ENCODE results near the gene SH2D5. TPM values are rescaled to one million over a fixed set of nuclear protein-coding genes. Genes with fewer than 3 reads are reported as not detected.

The SH2D5 gene
- total RNA-seq, 2 experiments from 2014 or later: 0.68 TPM; not detected in 1

GRCh38 chr1:20672265-20672632, 60.3 kb downstream of the SH2D5 start:
- peaks cover 6% of the 10 kb centered on the region for H3K4me1 ChIP-seq (ENCODE audit: insufficient read depth, low read length, poor library complexity, severe bottlenecking)

GRCh38 chr1:20670936-20671335, 61.6 kb downstream of the SH2D5 start:
- Histone ChIP-seq H3K27ac (ENCODE audit: low read depth, low read length, poor library complexity, severe bottlenecking) (no peak overlapping the region), H3K36me3 (ENCODE audit: insufficient read depth, low read length) (no peaks in the 10 kb centered on the region), H4K20me1 (ENCODE audit: insufficient read depth, low read length) (no peaks in the 10 kb centered on the region), H3K4me2 (ENCODE audit: low read length) (no peak overlapping the region), H2AFZ (ENCODE audit: low read length) (no peak overlapping the region), H3K9me3 (ENCODE audit: low read length) (no peaks in the 10 kb centered on the region), H3K79me2 (ENCODE audit: insufficient read depth, low read depth, low read length) (no peaks in the 10 kb centered on the region), H3K9me2 (ENCODE audit: insufficient read depth, low read length) (no peaks in the 10 kb centered on the region), H3K4me1 (ENCODE audit: insufficient read depth, low read length, poor library complexity, severe bottlenecking) (peaks cover 17% of the 10 kb centered on the region), H3K4me3 (ENCODE audit: low read depth, low read length, poor library complexity, severe bottlenecking) (no peak overlapping the region)
- intact Hi-C loops (cut with micrococcal nuclease; ENCODE audit: unreplicated experiment): no loop called here
- TF ChIP-seq EZH2phosphoT487 (IDR thresholded peaks at IDR 0.05; ENCODE audit: borderline replicate concordance, low read depth, low read length) (no peak), CTCF (conservative IDR thresholded peaks at IDR 0.05; ENCODE audit: low read length) (no peak)
- no peak for DNase-seq (ENCODE audit: low spot score)
- no TSS peak for BruUV-seq (replicated peaks)
- ChIA-PET POLR2A (no interaction called here), CTCF (ENCODE audit: unreplicated experiment) (no interaction called here)

More at GRCh38 chr1:20672265-20672632, 60.3 kb downstream of the SH2D5 start:
- H3K79me2 ChIP-seq (ENCODE audit: insufficient read depth, low read depth, low read length): no peaks in the 10 kb centered on the region
- BruUV-seq (replicated peaks): no TSS peak
- no peaks in the 10 kb centered on the region for H4K20me1 ChIP-seq (ENCODE audit: insufficient read depth, low read length)
- H3K4me3 ChIP-seq (ENCODE audit: low read depth, low read length, poor library complexity, severe bottlenecking): no peak overlapping the region
- H3K9me3 ChIP-seq (ENCODE audit: low read length): no peaks in the 10 kb centered on the region
- H3K4me2 ChIP-seq (ENCODE audit: low read length): no peak overlapping the region
- intact Hi-C loops (cut with micrococcal nuclease; ENCODE audit: unreplicated experiment): no loop called here
- H3K27ac ChIP-seq (ENCODE audit: low read depth, low read length, poor library complexity, severe bottlenecking): no peak overlapping the region
- H3K36me3 ChIP-seq (ENCODE audit: insufficient read depth, low read length): no peaks in the 10 kb centered on the region
- H2AFZ ChIP-seq (ENCODE audit: low read length): no peak overlapping the region
- TF ChIP-seq CTCF (conservative IDR thresholded peaks at IDR 0.05; ENCODE audit: low read length) (no peak), EZH2phosphoT487 (IDR thresholded peaks at IDR 0.05; ENCODE audit: borderline replicate concordance, low read depth, low read length) (no peak)
- CTCF ChIA-PET (ENCODE audit: unreplicated experiment): no interaction called here
- POLR2A ChIA-PET: interaction anchor here (0.7 kb wide), 1 partner anchor 150 kb away, joined by 3 read pairs; no protein-coding TSS in a partner anchor
- no peak for DNase-seq (ENCODE audit: low spot score)
- no peaks in the 10 kb centered on the region for H3K9me2 ChIP-seq (ENCODE audit: insufficient read depth, low read length)

Other genes starting within 250 kb of the SH2D5 start
- gene CAMK2N1, start 246.5 kb downstream of the SH2D5 start, total RNA-seq (2014; rRNA removed; shearing (Covaris generic)): not detected in 2 replicates
- not detected in 2 replicates for gene CAMK2N1, start 246.5 kb downstream of the SH2D5 start, total RNA-seq (2022)
- 15.5 and 16.3 TPM in 2 replicates for gene MUL1, start 224.6 kb downstream of the SH2D5 start, total RNA-seq (2014; rRNA removed; shearing (Covaris generic))
- 20.6 and 25.2 TPM in 2 replicates for gene MUL1, start 224.6 kb downstream of the SH2D5 start, total RNA-seq (2022)
- gene FAM43B, start 180.1 kb downstream of the SH2D5 start, total RNA-seq (2014; rRNA removed; shearing (Covaris generic)): not detected in 2 replicates
- not detected in 2 replicates for gene FAM43B, start 180.1 kb downstream of the SH2D5 start, total RNA-seq (2022)
- not detected in 2 replicates for gene CDA, start 143.6 kb downstream of the SH2D5 start, total RNA-seq (2014; rRNA removed; shearing (Covaris generic))
- not detected in 2 replicates for gene CDA, start 143.6 kb downstream of the SH2D5 start, total RNA-seq (2022)
- 8.2 and 8.9 TPM in 2 replicates for gene PINK1, start 99.2 kb downstream of the SH2D5 start, total RNA-seq (2014; rRNA removed; shearing (Covaris generic))
- 13.4 and 15.7 TPM in 2 replicates for gene PINK1, start 99.2 kb downstream of the SH2D5 start, total RNA-seq (2022)
- gene DDOST, start 71.3 kb downstream of the SH2D5 start, total RNA-seq (2014; rRNA removed; shearing (Covaris generic)): 95.1 and 111 TPM in 2 replicates
- gene DDOST, start 71.3 kb downstream of the SH2D5 start, total RNA-seq (2022): 136 and 148 TPM in 2 replicates
- gene KIF17, start 14.7 kb downstream of the SH2D5 start, total RNA-seq (2014; rRNA removed; shearing (Covaris generic)): not detected in 2 replicates
- 0.74 and 1.1 TPM in 2 replicates for gene KIF17, start 14.7 kb downstream of the SH2D5 start, total RNA-seq (2022)
- gene HP1BP3, start 54.6 kb upstream of the SH2D5 start, total RNA-seq (2014; rRNA removed; shearing (Covaris generic)): 295 and 423 TPM in 2 replicates
- 288 and 341 TPM in 2 replicates for gene HP1BP3, start 54.6 kb upstream of the SH2D5 start, total RNA-seq (2022)

Measured in OCI-LY7 (cell line).